Fibroblast of pulmonary artery (primary cell): ENCODE results near the gene MAML2.

Experiments used
- DNase-seq: peaks from one replicate; pipeline ENCODE4 v3.0.0-alpha.2; 2010; ENCODE audit warnings: low read depth
- H3K4me3 ChIP-seq: replicated peaks from 2 replicates; pipeline ENCODE4 v1.5.1; 2011; ENCODE audit warnings: low read depth, mild to moderate bottlenecking, control low read depth, low read length, moderate library complexity
- CTCF ChIP-seq: IDR thresholded peaks from 2 replicates; pipeline ENCODE4 v1.5.1; 2011; ENCODE audit warnings: mild to moderate bottlenecking, control low read depth, low read length, inconsistent platforms; ENCODE audit errors: missing control alignments

The MAML2 gene

GRCh38 chr11:96205460-96205809 is 137.6 kb downstream of the MAML2 start:
- DNase-seq, result no peak
- no peak for TF ChIP-seq CTCF
- H3K4me3 ChIP-seq, result no peak overlapping the region

GRCh38 chr11:96204721-96205459 is 138.1 kb downstream of the MAML2 start:
- no peak for DNase-seq
- H3K4me3 ChIP-seq, result no peak overlapping the region
- TF ChIP-seq CTCF, result no peak

- TF ChIP-seq CTCF, result no peak
- no peak overlapping the region for H3K4me3 ChIP-seq
- DNase-seq, result peak; percentile 38
Measured at GRCh38 chr11:96204366-96204659, 138.7 kb downstream of the MAML2 start.

GRCh38 chr11:96203567-96204365 is 139.2 kb downstream of the MAML2 start:
- no peak for DNase-seq
- no peak overlapping the region for H3K4me3 ChIP-seq
- no peak for TF ChIP-seq CTCF

- TF ChIP-seq CTCF, result no peak
- H3K4me3 ChIP-seq, result no peak overlapping the region
- peak; percentile 84 for DNase-seq
Measured at GRCh38 chr11:96200243-96200642, 142.8 kb downstream of the MAML2 start.

GRCh38 chr11:96199563-96200025 is 143.4 kb downstream of the MAML2 start:
- no peak for TF ChIP-seq CTCF
- peak; percentile 94 for DNase-seq
- no peak overlapping the region for H3K4me3 ChIP-seq
